Measurements from ENCODE around the gene HSD11B1.

DNA sequence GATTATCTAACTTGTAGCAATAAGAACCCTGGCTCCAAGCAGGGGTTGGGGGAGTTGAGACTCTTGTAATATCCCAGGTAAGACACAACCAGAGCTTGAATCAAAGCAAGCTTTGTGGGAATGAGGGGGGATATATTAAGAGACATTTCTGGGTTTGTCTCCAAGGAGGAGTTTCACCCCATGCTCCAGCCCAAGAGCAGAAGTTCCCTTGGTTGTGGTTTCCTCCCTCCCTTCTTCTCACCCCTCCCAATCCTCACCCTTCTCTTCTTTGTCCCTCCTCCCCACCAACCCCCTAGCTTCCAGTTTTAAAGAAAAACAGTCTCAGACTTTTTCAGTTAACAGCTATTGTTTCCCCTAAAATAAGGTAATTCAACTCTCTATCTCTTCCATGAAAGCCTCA lies 63.1 kb downstream of the HSD11B1 start:
- TF ChIP-seq, protein P1, sequence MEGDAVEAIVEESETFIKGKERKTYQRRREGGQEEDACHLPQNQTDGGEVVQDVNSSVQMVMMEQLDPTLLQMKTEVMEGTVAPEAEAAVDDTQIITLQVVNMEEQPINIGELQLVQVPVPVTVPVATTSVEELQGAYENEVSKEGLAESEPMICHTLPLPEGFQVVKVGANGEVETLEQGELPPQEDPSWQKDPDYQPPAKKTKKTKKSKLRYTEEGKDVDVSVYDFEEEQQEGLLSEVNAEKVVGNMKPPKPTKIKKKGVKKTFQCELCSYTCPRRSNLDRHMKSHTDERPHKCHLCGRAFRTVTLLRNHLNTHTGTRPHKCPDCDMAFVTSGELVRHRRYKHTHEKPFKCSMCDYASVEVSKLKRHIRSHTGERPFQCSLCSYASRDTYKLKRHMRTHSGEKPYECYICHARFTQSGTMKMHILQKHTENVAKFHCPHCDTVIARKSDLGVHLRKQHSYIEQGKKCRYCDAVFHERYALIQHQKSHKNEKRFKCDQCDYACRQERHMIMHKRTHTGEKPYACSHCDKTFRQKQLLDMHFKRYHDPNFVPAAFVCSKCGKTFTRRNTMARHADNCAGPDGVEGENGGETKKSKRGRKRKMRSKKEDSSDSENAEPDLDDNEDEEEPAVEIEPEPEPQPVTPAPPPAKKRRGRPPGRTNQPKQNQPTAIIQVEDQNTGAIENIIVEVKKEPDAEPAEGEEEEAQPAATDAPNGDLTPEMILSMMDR (conservative IDR thresholded peaks at IDR 0.05; ENCODE audit: low read depth, low read length): no peak
- TF ChIP-seq CHD1 (IDR thresholded peaks at IDR 0.05; ENCODE audit: low read depth, low read length): no peak
- no peak for TF ChIP-seq FOS (IDR thresholded peaks at IDR 0.05; ENCODE audit: low read depth, low read length)
- TF ChIP-seq RAD21 (IDR thresholded peaks at IDR 0.05; ENCODE audit: low read length): no peak
- TF ChIP-seq RFX5 (IDR thresholded peaks at IDR 0.05; ENCODE audit: low read depth, low read length): no peak
- TF ChIP-seq, protein P2, sequence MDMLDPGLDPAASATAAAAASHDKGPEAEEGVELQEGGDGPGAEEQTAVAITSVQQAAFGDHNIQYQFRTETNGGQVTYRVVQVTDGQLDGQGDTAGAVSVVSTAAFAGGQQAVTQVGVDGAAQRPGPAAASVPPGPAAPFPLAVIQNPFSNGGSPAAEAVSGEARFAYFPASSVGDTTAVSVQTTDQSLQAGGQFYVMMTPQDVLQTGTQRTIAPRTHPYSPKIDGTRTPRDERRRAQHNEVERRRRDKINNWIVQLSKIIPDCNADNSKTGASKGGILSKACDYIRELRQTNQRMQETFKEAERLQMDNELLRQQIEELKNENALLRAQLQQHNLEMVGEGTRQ (IDR thresholded peaks at IDR 0.05; ENCODE audit: low read depth, low read length): no peak
- no peak for TF ChIP-seq MAZ (IDR thresholded peaks at IDR 0.05; ENCODE audit: borderline replicate concordance, low read depth, low read length)
- no peak for TF ChIP-seq POLR2A (IDR thresholded peaks at IDR 0.05; ENCODE audit: low read depth, low read length)
- TF ChIP-seq CEBPB (IDR thresholded peaks at IDR 0.05; ENCODE audit: low read depth, low read length): no peak
- no peak for TF ChIP-seq MAFK (IDR thresholded peaks at IDR 0.05; ENCODE audit: low read depth, low read length)
- no peak for TF ChIP-seq MXI1 (IDR thresholded peaks at IDR 0.05; ENCODE audit: borderline replicate concordance, low read depth, low read length)
- TF ChIP-seq SMC3 (IDR thresholded peaks at IDR 0.05; ENCODE audit: low read depth, low read length): no peak
- TF ChIP-seq BHLHE40 (IDR thresholded peaks at IDR 0.05; ENCODE audit: low read depth, low read length): no peak

All from IMR-90 (cell line).